Activated CD8-positive, alpha-beta T cell treated with anti-CD3 and anti-CD28 coated beads, Interleukin-2, amount 10 ng/mL, durations not matched to agents 7 days and 5 days (primary cell): ENCODE data around the gene KRTAP5-3. TPM values are rescaled to one million over a fixed set of nuclear protein-coding genes. Genes with fewer than 3 reads are reported as not detected.

ENCODE experiments used
- ATAC-seq: fragments of 150-1000 bp; cut with Tn5 transposase; one replicate; pipeline ENCODE4 v1.10.0; 2021; ENCODE audit warnings: moderate library complexity
- CTCF ChIA-PET: fragments of 350-600 bp; sonication (Branson Sonifier 250); formaldehyde crosslinking; loops from one replicate; lab custom pipeline; 2021; ENCODE audit warnings: antibody characterized with exemption; lab: Charles Lee
- POLR2A ChIA-PET: fragments of 350-600 bp; sonication (Branson Sonifier 250); formaldehyde crosslinking; loops from one replicate; lab custom pipeline; 2021; ENCODE audit warnings: antibody characterized with exemption; lab: Charles Lee
- DNase-seq: peaks from one replicate; pipeline ENCODE4 v3.0.0-alpha.2; 2020
- H3K27ac Mint-ChIP-seq: one replicate; pipeline ENCODE4 v1.8.0; 2021; ENCODE audit warnings: mild to moderate bottlenecking, mixed read lengths
- H3K27me3 Mint-ChIP-seq: one replicate; pipeline ENCODE4 v1.8.0; 2021; ENCODE audit warnings: low read depth, mixed read lengths
- H3K36me3 Mint-ChIP-seq: one replicate; pipeline ENCODE4 v1.8.0; 2021; ENCODE audit warnings: low read depth, mixed read lengths
- H3K4me1 Mint-ChIP-seq: one replicate; pipeline ENCODE4 v1.8.0; 2021; ENCODE audit warnings: low read depth, mixed read lengths
- H3K4me3 Mint-ChIP-seq: one replicate; pipeline ENCODE4 v1.8.0; 2021; ENCODE audit warnings: mild to moderate bottlenecking, mixed read lengths
- H3K9me3 Mint-ChIP-seq: one replicate; pipeline ENCODE4 v1.8.0; 2022; ENCODE audit warnings: mixed read lengths; ENCODE audit not compliant: insufficient read depth
- total RNA-seq, 2 experiments: library from RNA; stranded (reverse); gene quantifications; one replicate each; pipeline ENCODE4 v1.2.3, GENCODE V29; 2021

The KRTAP5-3 gene, protein sequence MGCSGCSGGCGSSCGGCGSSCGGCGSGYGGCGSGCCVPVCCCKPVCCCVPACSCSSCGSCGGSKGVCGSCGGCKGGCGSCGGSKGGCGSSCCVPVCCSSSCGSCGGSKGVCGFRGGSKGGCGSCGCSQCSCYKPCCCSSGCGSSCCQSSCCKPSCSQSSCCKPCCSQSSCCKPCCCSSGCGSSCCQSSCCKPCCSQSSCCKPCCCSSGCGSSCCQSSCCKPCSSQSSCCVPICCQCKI
- total RNA-seq: not detected

DNA sequence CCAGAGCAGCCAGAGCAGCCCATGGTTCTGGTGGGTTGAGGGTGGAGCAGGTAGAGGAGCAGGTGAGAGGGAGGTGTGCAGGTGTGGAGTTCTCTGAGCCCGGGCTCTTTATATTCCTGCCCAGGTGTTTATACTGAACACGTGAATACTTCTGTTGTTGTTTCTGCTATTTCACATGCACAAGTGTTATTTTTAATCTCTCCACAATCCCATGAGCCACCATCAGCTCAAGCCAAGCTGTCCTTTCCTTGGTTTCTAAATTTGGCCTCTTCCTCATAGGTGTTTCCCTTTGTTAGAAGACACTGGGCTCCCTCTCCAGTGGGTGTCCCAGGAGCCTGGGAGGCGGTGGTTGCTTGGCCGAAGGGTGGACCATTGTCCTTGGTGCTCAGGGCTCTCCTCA lies at the start of gene KRTAP5-3:
TSS of gene KRTAP5-3 (minus strand) at position 101 of the 400 bp plus-strand sequence. CDS start at position 23, 78 bp downstream.
- DNase-seq (no peak), ATAC-seq (no peak)
- no peaks in the 10 kb centered on the region for H3K4me1 Mint-ChIP-seq
- H3K9me3 Mint-ChIP-seq: no peaks in the 10 kb centered on the region
- no peak within 1 kb of the TSS for H3K27ac Mint-ChIP-seq
- ChIA-PET CTCF (no interaction called here), POLR2A (no interaction called here)
- H3K27me3 Mint-ChIP-seq: peaks cover 11% of the 10 kb centered on the region
- no peak within 1 kb of the TSS for H3K4me3 Mint-ChIP-seq
- H3K36me3 Mint-ChIP-seq: no peaks in the 10 kb centered on the region

DNA sequence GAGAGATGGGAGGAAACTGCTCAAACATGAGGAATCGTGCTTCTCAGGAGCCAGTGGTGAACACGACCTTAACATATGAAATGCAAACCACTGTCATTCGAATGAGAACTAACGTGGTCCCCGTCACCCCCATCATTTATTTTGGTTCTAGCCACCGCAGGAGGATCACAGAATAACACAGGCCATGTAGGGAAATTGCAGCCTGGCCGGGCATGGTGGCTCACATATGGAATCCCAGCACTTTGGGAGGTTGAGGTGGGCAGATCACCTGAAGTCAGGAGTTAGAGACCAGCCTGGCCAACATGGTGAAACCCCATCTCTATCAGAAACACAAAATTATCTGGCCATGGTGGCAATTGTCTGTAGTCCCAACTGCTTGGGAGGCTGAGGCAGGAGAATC lies 48.4 kb upstream of the KRTAP5-3 start:
- peaks cover 27% of the 10 kb centered on the region for H3K27me3 Mint-ChIP-seq
- H3K36me3 Mint-ChIP-seq: no peaks in the 10 kb centered on the region
- POLR2A ChIA-PET: no interaction called here
- H3K4me1 Mint-ChIP-seq: peaks cover 6% of the 10 kb centered on the region
- H3K27ac Mint-ChIP-seq: no peak overlapping the region
- no peaks in the 10 kb centered on the region for H3K9me3 Mint-ChIP-seq
- ATAC-seq (no peak), DNase-seq (no peak)
- CTCF ChIA-PET: no interaction called here
- H3K4me3 Mint-ChIP-seq: no peak overlapping the region

DNA sequence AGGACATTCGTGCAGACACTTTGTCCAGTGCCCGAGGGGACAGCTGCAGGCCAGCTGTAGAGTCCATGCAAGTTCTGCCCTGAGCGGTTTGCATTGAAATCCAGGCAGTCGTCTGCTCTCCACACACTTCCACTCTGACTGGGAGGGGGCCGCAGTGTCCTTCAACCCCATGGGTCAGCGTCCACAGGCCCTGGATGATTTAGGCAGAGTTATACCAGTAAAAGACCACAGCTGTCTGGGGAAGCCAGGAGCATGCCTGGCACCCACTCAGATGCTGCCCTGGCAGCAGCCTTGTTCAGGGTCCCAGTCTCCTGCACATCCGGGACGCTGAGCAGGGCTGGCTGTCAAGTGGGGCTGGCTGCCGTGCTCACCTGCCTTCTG lies 47.8 kb upstream of the KRTAP5-3 start:
- POLR2A ChIA-PET: no interaction called here
- CTCF ChIA-PET: no interaction called here
- Mint-ChIP-seq H3K27me3 (peaks cover 23% of the 10 kb centered on the region), H3K27ac (no peak overlapping the region), H3K36me3 (no peaks in the 10 kb centered on the region), H3K4me3 (no peak overlapping the region), H3K9me3 (no peaks in the 10 kb centered on the region), H3K4me1 (peaks cover 6% of the 10 kb centered on the region)
- ATAC-seq (no peak), DNase-seq (no peak)

DNA sequence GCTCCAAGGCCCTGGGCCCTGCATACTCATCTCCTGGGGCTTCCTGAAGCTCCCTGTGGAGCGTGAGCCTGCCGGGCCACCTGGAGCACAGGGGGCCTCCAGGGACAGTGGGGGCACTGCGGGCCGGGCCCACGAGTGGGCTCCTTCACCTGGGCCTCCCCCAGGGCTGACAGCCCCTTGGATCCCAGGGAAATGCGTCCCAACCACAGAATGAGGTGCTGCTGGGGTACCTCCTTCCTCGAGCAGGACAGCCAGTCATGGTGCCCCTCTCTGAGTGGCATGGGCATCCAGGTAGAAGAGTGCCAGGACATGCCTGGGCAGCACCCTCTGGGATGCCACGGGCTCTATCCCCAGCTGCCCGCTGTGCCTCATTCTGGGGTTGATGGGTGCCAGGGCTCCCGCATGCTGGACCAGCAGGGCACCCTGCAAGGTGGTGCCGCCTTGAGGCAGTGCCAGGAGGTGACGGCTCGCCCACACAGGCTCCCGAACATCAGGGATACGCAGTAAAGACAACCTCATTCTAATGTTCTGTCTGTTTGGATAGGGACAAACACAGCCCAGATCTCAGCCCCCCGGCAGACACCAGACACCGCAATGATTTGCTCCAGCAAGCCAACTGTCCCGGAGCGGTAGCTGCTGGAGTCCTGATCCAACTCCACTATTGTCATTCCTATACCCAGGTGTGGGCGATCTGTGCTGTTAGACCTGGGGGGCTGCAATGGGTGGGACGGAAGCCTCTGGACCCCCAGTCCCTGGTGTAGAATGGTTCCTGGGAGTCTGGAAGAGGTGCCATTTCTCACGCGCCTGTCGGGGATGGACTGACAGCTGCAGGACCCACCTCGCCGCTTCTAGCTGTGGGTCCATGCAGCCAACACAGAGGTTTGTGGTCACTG lies 47.2 kb upstream of the KRTAP5-3 start:
- Mint-ChIP-seq H3K36me3 (no peaks in the 10 kb centered on the region), H3K27me3 (peaks cover 22% of the 10 kb centered on the region), H3K4me3 (no peak overlapping the region), H3K27ac (no peak overlapping the region), H3K9me3 (no peaks in the 10 kb centered on the region), H3K4me1 (peaks cover 6% of the 10 kb centered on the region)
- ATAC-seq: no peak
- ChIA-PET CTCF (interaction anchor here (2.9 to 3.0 kb wide), 2 partner anchors 16 to 39 kb away, joined by 40 to 49 read pairs; no protein-coding TSS in a partner anchor), POLR2A (interaction anchor here (0.5 kb wide), 1 partner anchor 35 kb away, joined by 7 read pairs; no protein-coding TSS in a partner anchor)
- DNase-seq: no peak

DNA sequence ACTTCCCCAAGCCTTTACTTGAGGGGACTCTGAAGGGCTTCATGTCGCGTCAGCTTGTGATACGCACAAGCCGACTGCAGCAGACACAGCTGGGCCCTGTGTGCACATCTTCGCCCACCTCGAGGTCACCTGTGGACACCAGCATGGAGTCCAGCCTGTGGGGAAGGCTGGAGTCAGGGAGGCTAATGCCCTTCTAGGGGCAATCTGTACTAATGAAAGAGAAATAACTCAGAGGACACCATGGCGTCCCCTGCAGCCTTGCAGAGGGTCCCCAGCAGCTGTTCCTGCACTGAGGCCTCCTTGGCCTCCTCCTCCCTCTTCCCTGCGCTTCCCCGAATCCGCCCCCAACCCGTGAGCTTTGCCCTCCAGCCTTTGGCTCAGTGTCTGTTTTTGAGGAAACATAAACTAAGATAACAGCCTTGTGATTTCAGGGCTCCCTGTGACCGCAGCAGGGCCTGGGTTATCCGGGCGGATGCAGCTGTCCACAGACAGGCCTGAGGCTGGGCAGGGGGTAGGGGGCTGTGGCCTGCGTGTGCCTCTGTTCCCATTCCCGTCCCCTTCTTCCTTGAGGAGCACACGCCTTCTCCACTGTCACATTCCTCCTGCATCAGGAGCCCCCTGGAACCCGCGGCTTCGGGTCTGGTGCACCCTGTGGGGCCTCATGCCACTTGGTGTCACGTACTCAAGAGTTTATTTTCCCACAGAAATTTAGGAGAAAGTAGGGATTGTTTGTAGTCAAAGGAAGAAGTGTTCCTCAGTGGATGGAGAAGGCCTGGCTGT lies 46.3 kb upstream of the KRTAP5-3 start:
- no peak overlapping the region for H3K27ac Mint-ChIP-seq
- no peak overlapping the region for H3K4me3 Mint-ChIP-seq
- H3K9me3 Mint-ChIP-seq: no peaks in the 10 kb centered on the region
- ATAC-seq: no peak
- H3K36me3 Mint-ChIP-seq: no peaks in the 10 kb centered on the region
- ChIA-PET POLR2A (interaction anchor here (0.5 kb wide), 1 partner anchor 36 kb away, joined by 7 read pairs; no protein-coding TSS in a partner anchor), CTCF (interaction anchor here (1.0 to 3.1 kb wide), 7 partner anchors 16 to 497 kb away, joined by 5 to 67 read pairs (median 12); partner anchors contain the start of gene SYT8)
- DNase-seq: no peak
- H3K4me1 Mint-ChIP-seq: peaks cover 6% of the 10 kb centered on the region
- H3K27me3 Mint-ChIP-seq: peaks cover 15% of the 10 kb centered on the region

DNA sequence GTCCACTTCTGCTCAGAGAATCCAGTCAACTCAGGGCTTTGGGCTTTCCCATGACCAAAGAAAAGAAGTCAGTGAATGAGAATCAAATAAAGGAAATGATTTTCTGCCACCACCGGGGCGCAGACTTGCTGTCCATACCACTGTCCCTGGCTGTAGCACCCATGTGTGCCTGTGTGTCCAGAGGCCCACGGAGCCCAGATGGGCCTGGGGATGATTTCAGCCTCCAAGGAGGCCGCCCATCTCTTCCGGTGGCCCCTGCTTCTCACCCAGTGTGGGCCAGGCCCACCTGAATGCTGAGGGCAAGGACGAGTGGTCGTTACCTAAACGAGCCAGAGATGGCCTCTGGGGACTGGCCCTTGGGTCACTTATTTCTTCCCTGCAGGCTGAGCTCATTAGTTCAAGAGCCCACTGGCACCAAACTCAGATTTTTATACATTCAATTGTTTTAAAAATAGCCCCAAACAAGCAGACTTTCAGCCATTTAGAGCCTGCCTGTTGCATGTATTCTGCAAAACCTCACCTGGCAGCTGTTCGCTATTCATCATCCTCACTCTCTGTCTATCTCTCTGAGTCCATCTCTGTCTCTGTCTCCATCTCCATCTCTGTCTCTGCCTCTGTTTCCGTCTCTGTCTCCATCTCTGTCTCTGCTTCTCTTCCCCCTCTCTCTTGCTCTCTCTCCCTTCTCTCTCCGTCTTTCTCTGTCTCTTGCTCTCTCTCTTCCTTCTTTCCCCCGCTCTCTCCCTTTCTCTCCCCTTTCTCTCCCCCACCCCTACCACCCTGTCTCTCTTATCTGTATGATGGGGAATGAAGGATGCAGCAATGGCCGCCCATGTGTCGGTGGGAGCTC lies 45.5 kb upstream of the KRTAP5-3 start:
- CTCF ChIA-PET: interaction anchor here (0.6 to 3.1 kb wide), 27 partner anchors 14 to 500 kb away, joined by 3 to 67 read pairs (median 6); partner anchors contain the start of genes LSP1 and SYT8
- POLR2A ChIA-PET: no interaction called here
- H3K36me3 Mint-ChIP-seq: no peaks in the 10 kb centered on the region
- no peaks in the 10 kb centered on the region for H3K9me3 Mint-ChIP-seq
- ATAC-seq: no peak
- H3K27me3 Mint-ChIP-seq: peaks cover 15% of the 10 kb centered on the region
- no peaks in the 10 kb centered on the region for H3K4me1 Mint-ChIP-seq
- no peak for DNase-seq
- no peak overlapping the region for H3K4me3 Mint-ChIP-seq
- no peak overlapping the region for H3K27ac Mint-ChIP-seq

DNA sequence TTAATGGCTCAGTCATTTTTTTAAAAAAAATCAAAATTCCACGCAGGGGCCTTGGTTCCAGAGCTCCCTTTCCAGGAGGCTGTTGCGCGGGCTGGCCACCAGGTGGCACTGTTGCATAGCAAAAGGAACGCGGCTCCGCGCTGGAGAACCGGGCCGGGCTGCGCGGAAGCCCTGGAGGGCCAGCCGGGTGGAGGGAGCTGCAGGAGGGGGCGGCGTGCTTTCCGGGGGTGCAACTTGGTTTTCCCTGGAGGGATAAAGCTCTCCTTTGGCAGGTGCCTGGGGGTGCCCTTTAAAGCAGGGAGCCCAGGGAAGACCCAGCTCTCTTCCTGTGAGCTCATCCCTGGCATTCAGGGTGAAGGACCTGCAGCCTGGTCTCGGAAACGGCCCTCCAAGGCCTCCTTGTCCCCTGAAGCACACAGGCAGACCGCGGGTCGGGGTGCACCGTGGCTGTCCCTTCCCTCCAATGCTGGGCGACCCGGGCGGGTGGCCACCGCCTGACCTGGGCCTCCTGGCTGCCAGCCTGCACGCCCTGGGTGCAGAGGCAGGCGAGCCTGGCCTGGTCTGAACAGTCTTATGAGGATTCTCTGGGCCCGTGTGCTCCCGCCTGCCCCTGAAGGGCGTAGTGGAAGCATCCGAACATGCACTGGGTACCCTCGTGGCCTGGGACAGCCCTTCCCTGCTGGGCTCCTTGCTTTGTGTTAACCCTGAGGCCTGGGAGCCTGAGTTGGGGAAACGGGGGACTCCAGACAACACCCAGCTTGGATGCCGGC lies 44.7 kb upstream of the KRTAP5-3 start:
- CTCF ChIA-PET: interaction anchor here (0.6 to 3.1 kb wide), 58 partner anchors 14 to 533 kb away, joined by 3 to 67 read pairs (median 4); partner anchors contain the start of genes LSP1 and SYT8
- POLR2A ChIA-PET: no interaction called here
- Mint-ChIP-seq H3K4me3 (no peak overlapping the region), H3K4me1 (no peaks in the 10 kb centered on the region), H3K27ac (no peak overlapping the region), H3K27me3 (peaks cover 13% of the 10 kb centered on the region), H3K9me3 (no peaks in the 10 kb centered on the region), H3K36me3 (no peaks in the 10 kb centered on the region)
- ATAC-seq: peak; percentile 84
- peak; percentile 81 for DNase-seq

DNA sequence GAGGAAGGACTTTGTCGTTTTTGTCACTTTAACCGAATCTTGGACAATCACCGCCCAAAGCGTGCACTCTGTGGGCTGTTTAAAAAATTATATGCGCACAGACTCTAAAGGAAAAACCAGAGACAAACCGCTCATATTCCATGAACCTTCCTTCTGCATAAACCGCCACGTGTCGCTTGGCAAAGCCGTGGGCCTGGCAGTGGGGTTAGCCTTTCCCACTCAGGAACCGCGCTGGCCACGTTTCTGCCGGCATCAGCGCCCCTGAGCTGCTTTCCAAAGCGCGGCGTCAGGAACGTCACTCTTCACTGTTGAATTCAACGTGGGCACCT lies 44.1 kb upstream of the KRTAP5-3 start:
- H3K36me3 Mint-ChIP-seq: no peaks in the 10 kb centered on the region
- no peaks in the 10 kb centered on the region for H3K9me3 Mint-ChIP-seq
- no peak for ATAC-seq
- H3K27me3 Mint-ChIP-seq: peaks cover 10% of the 10 kb centered on the region
- H3K4me1 Mint-ChIP-seq: no peaks in the 10 kb centered on the region
- no peak overlapping the region for H3K27ac Mint-ChIP-seq
- ChIA-PET POLR2A (no interaction called here), CTCF (interaction anchor here (0.6 to 3.1 kb wide), 54 partner anchors 13 to 534 kb away, joined by 3 to 67 read pairs (median 4); partner anchors contain the start of genes LSP1 and SYT8)
- no peak overlapping the region for H3K4me3 Mint-ChIP-seq
- DNase-seq: no peak

DNA sequence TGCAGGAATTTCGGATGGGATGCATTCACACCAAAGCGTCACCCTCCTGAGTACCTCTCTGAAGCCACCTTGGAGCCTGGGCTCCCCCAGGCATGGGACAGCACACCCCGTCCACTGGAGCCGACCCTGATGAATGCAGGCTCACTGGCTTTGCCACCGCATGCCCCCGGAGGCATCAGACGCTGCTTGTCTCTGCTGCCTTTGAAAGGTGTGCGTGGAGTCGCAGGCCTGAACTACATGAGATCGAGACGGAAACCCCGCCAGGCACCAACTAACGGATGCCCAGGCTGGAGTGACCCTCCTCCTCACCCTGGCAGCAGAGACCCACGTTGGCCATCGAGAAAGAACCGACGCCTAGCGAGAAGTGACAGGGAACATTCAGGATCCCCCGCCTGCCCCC lies 43.8 kb upstream of the KRTAP5-3 start:
- peaks cover 9% of the 10 kb centered on the region for H3K27me3 Mint-ChIP-seq
- ATAC-seq (no peak), DNase-seq (no peak)
- ChIA-PET POLR2A (no interaction called here), CTCF (interaction anchor here (0.6 to 3.1 kb wide), 52 partner anchors 13 to 534 kb away, joined by 3 to 67 read pairs (median 4); partner anchors contain the start of genes LSP1 and SYT8)
- no peaks in the 10 kb centered on the region for H3K36me3 Mint-ChIP-seq
- no peak overlapping the region for H3K4me3 Mint-ChIP-seq
- H3K9me3 Mint-ChIP-seq: no peaks in the 10 kb centered on the region
- no peak overlapping the region for H3K27ac Mint-ChIP-seq
- H3K4me1 Mint-ChIP-seq: no peaks in the 10 kb centered on the region

DNA sequence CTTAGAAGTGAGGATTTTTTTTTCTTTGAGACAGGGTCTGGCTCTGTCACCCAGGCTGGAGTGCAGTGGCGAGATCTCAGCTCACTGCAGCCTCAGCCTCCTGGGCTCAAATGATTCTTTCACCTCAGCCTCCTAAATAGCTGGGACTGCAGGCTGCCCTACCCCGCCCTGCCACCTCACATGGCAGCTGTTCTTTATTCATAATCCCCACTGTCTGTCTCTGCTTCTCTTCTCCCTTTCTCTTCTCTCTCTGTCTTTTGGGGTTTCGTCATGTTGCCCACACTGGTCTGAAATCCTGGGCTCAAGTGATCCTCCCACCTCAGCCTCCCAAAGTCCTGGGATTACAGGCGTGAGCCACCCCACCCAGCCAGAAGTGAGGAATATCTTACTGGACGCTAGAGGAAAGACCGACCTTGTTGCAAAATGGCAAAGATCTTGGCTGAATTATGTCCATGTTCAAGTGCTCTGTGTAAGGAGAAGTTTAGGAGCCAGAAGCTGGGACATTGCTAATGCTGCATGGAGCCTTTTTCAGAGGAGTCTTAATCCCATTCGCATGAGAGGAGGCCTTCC lies 43.2 kb upstream of the KRTAP5-3 start:
- ATAC-seq: no peak
- Mint-ChIP-seq H3K27ac (no peak overlapping the region), H3K27me3 (peaks cover 9% of the 10 kb centered on the region), H3K4me3 (no peak overlapping the region), H3K9me3 (no peaks in the 10 kb centered on the region), H3K4me1 (no peaks in the 10 kb centered on the region), H3K36me3 (no peaks in the 10 kb centered on the region)
- ChIA-PET POLR2A (no interaction called here), CTCF (interaction anchor here (1.3 to 3.1 kb wide), 10 partner anchors 11 to 500 kb away, joined by 3 to 67 read pairs (median 8); partner anchors contain the start of gene SYT8)
- no peak for DNase-seq
